WTC11 (cell line): Measurements from ENCODE around the gene OPCML.

Experiments used
- ATF2 ChIP-seq: sonication (generic); formaldehyde crosslinking; IDR thresholded peaks from 2 replicates; pipeline ENCODE4 v1.8.1; 2022; ENCODE audit warnings: low read depth, missing genetic modification reagents, borderline replicate concordance
- CBFB ChIP-seq: sonication (generic); formaldehyde crosslinking; IDR thresholded peaks from 2 replicates; pipeline ENCODE4 v1.8.1; 2022; ENCODE audit warnings: mild to moderate bottlenecking, low read depth, missing genetic modification reagents
- CREM ChIP-seq: sonication (generic); formaldehyde crosslinking; IDR thresholded peaks from 2 replicates; pipeline ENCODE4 v1.8.1; 2022; ENCODE audit warnings: mild to moderate bottlenecking, missing genetic modification reagents, moderate library complexity
- CTCF ChIP-seq: fragments of 200-600 bp; IDR thresholded peaks from 2 replicates; pipeline ENCODE4 v1.8.0; 2022; ENCODE audit warnings: antibody characterized with exemption
- ELF4 ChIP-seq: sonication (generic); formaldehyde crosslinking; IDR thresholded peaks from 2 replicates; pipeline ENCODE4 v1.8.1; 2022; ENCODE audit warnings: low read depth, mild to moderate bottlenecking, moderate library complexity, missing genetic modification reagents
- FOXK1 ChIP-seq: sonication (generic); formaldehyde crosslinking; IDR thresholded peaks from 2 replicates; pipeline ENCODE4 v1.8.0; 2022; ENCODE audit warnings: mild to moderate bottlenecking, moderate library complexity, missing genetic modification reagents
- SP1 ChIP-seq: sonication (generic); formaldehyde crosslinking; conservative IDR thresholded peaks from 2 replicates; pipeline ENCODE4 v1.8.1; 2022; ENCODE audit warnings: missing genetic modification reagents
- ZNF512 ChIP-seq: sonication (generic); formaldehyde crosslinking; IDR thresholded peaks from 2 replicates; pipeline ENCODE4 v1.8.1; 2022; ENCODE audit warnings: missing genetic modification reagents, borderline replicate concordance

GRCh38 chr11:133253570-133253969, 278.7 kb downstream of the OPCML start:
- no peak for TF ChIP-seq CTCF
- no peak for TF ChIP-seq CBFB (CRISPR knock-in tag)
- no peak for TF ChIP-seq ZNF512 (CRISPR knock-in tag)
- TF ChIP-seq SP1 (CRISPR knock-in tag) = no peak
- no peak for TF ChIP-seq ELF4 (CRISPR knock-in tag)
- no peak for TF ChIP-seq CREM (CRISPR knock-in tag)
- TF ChIP-seq FOXK1 (CRISPR knock-in tag) = no peak
- TF ChIP-seq ATF2 (CRISPR knock-in tag) = no peak
